HEK293T (cell line): ENCODE measurements around the gene LNX1.

Source experiments
- CTCF ChIA-PET: fragments of 350-600 bp; formaldehyde crosslinking; extraction: SDS; loops from one replicate; lab custom pipeline; 2021; ENCODE audit warnings: antibody characterized with exemption, inconsistent platforms; lab: Yijun Ruan, JAX
- POLR2A ChIA-PET: fragments of 350-600 bp; formaldehyde crosslinking; extraction: SDS; loops from one replicate; lab custom pipeline; 2020; ENCODE audit warnings: antibody characterized with exemption, inconsistent platforms; lab: Yijun Ruan, JAX
- DNase-seq: peaks from one replicate; pipeline ENCODE4 v3.0.0; 2012; ENCODE audit warnings: mixed read lengths; ENCODE audit errors: extremely low spot score
- ARNT ChIP-seq: fragments of 450-650 bp; IDR thresholded peaks from 2 replicates; pipeline ENCODE4 v1.6.1; 2017; ENCODE audit warnings: mild to moderate bottlenecking
- BHLHE40 ChIP-seq: fragments of 450-650 bp; IDR thresholded peaks from 2 replicates; pipeline ENCODE4 v1.6.1; 2016; ENCODE audit warnings: mild to moderate bottlenecking, moderate library complexity, borderline replicate concordance
- CTBP1 ChIP-seq: fragments of 450-650 bp; IDR thresholded peaks from 2 replicates; pipeline ENCODE4 v1.6.1; 2016; ENCODE audit warnings: borderline replicate concordance
- ELF4 ChIP-seq: fragments of 450-650 bp; IDR thresholded peaks from 2 replicates; pipeline ENCODE4 v1.6.1; 2017; ENCODE audit warnings: antibody characterized with exemption
- FOXA1 ChIP-seq: fragments of 450-650 bp; IDR thresholded peaks from 2 replicates; pipeline ENCODE4 v1.6.1; 2016; ENCODE audit warnings: mild to moderate bottlenecking
- FOXK2 ChIP-seq: fragments of 450-650 bp; IDR thresholded peaks from 2 replicates; pipeline ENCODE4 v1.6.1; 2016; ENCODE audit warnings: mild to moderate bottlenecking
- FOXM1 ChIP-seq: fragments of 450-650 bp; IDR thresholded peaks from 2 replicates; pipeline ENCODE4 v1.6.1; 2017; ENCODE audit warnings: mild to moderate bottlenecking, borderline replicate concordance
- HDGF ChIP-seq: fragments of 450-650 bp; IDR thresholded peaks from 2 replicates; pipeline ENCODE4 v1.6.1; 2017; ENCODE audit warnings: antibody characterized with exemption, borderline replicate concordance
- L3MBTL2 ChIP-seq: fragments of 450-650 bp; conservative IDR thresholded peaks from 2 replicates; pipeline ENCODE4 v1.6.1; 2016; ENCODE audit warnings: mild to moderate bottlenecking
- LEF1 ChIP-seq: fragments of 450-650 bp; IDR thresholded peaks from 2 replicates; pipeline ENCODE4 v1.6.1; 2017; ENCODE audit warnings: mild to moderate bottlenecking, borderline replicate concordance
- NFRKB ChIP-seq: fragments of 450-650 bp; IDR thresholded peaks from 2 replicates; pipeline ENCODE4 v1.6.1; 2016; ENCODE audit warnings: mild to moderate bottlenecking, moderate library complexity
- SP1 ChIP-seq: fragments of 450-650 bp; IDR thresholded peaks from 2 replicates; pipeline ENCODE4 v1.6.1; 2017
- SUZ12 ChIP-seq: fragments of 450-650 bp; IDR thresholded peaks from 2 replicates; pipeline ENCODE4 v1.6.1; 2016; ENCODE audit warnings: mild to moderate bottlenecking
- TARDBP ChIP-seq: fragments of 450-650 bp; IDR thresholded peaks from 2 replicates; pipeline ENCODE4 v1.6.1; 2016
- ZNF384 ChIP-seq: fragments of 450-650 bp; IDR thresholded peaks from 2 replicates; pipeline ENCODE4 v1.6.1; 2016
- TF ChIP-seq, protein P1 (sequence below): fragments of 450-650 bp; IDR thresholded peaks from 2 replicates; pipeline ENCODE4 v1.6.1; 2016

LNX1 gene

DNA sequence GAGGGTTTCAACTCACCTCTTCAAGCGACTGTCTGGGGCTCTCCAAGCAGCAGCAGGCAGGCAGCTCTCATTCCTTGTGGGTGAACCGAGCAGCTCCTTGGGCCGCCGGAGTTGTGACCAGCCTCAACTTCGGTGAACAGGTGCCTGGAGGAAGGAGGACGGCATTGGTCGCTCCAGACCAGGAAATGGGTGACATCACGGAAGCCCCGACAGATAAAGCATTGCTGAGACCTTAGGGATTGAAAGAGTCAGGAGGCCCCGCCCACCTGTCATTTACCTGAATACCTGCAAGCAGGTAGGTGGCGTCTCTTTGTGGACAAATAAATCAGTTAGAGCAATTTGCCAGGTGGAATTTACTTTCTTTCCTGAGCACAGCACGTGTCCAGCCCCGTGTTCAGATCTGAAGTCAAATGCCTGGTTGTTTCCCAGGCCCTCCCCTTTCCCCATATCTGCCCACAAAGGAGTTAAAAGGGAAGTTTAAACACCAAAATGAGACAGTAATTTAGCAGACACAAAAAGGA lies at the start of gene LNX1:
Gene LNX1, minus strand, starts transcription at position 115 of the 521 bp plus-strand sequence. CDS start 17,484 bp downstream, outside the sequence.
- TF ChIP-seq NFRKB (no peak), CTBP1 (no peak), FOXM1 (no peak), ARNT (no peak), BHLHE40 (no peak), FOXA1 (no peak)
- DNase-seq: no peak
- POLR2A ChIA-PET: no interaction called here
- CTCF ChIA-PET: interaction anchor here (0.7 kb wide), 1 partner anchor 99 kb away, joined by 3 read pairs; no protein-coding TSS in a partner anchor

DNA sequence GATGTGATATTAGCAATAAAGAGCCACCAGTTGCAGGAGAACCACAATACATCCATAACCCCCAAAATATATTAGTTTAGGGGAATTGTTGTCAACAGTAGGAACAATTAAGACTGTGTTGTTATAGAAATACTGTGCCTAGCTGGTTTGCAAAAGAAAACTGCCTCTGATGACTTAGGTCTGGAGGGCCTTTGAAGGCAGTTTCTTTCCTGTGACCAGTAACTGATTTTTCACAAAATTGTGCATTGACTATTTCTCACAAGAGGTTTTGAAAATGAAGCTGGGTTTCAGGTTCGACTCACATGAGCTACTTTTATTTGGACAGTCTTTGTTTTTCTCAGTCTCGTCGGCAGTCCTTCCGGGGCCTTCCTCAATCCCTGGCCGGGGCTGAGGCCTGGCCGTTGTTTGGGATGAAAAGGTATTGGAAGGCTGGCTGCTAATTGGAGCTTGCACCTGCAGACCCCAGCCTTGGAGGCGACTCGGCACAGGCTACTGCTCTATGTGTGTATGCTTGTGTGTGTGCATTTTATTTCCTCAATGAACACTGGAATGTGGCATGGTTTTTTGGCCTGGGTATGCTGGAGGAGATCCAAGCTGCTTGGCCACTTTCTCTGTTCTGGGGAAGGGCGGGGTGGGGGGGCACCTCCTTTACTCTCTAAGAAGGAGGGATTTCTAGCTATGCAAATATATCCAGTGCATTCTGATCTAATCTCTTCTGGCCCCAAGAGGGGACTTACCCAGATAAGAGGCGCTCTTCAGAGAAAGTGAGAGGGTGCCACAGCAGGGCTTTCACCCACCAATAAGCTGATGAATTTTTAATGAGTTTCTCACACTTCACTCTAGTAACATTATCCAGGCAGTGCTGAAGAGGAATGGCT lies 49.5 kb upstream of the LNX1 start:
- POLR2A ChIA-PET: no interaction called here
- no peak for TF ChIP-seq L3MBTL2
- no peak for TF ChIP-seq BHLHE40
- no peak for TF ChIP-seq CTBP1
- no peak for TF ChIP-seq SUZ12
- TF ChIP-seq ELF4: no peak
- TF ChIP-seq, protein P1, sequence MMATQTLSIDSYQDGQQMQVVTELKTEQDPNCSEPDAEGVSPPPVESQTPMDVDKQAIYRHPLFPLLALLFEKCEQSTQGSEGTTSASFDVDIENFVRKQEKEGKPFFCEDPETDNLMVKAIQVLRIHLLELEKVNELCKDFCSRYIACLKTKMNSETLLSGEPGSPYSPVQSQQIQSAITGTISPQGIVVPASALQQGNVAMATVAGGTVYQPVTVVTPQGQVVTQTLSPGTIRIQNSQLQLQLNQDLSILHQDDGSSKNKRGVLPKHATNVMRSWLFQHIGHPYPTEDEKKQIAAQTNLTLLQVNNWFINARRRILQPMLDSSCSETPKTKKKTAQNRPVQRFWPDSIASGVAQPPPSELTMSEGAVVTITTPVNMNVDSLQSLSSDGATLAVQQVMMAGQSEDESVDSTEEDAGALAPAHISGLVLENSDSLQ: no peak
- TF ChIP-seq NFRKB: no peak
- TF ChIP-seq LEF1: no peak
- no peak for TF ChIP-seq FOXM1
- no peak for TF ChIP-seq ARNT
- no peak for TF ChIP-seq FOXA1
- no peak for TF ChIP-seq ZNF384
- no peak for TF ChIP-seq FOXK2
- TF ChIP-seq SP1: no peak
- no peak for TF ChIP-seq TARDBP
- TF ChIP-seq HDGF: no peak
- no peak for DNase-seq
- CTCF ChIA-PET: no interaction called here

DNA sequence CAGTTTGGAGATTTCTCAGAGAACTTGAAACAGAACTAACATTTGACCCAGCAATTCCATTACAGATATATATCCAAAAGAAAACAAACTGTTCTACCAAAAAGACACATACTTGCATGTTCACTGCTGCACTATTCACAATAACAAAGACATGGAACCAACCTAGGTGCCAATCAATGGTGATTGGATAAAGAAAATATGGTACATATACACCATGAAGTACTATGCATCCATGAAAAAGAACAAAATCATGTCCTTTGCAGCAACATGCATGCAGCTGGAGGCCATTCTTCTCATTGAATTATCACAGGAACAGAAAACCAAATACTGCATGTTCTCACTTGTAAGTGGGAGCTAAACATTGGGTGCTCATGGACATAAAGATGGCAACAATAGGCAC lies 47.6 kb upstream of the LNX1 start:
- no peak for TF ChIP-seq TARDBP
- TF ChIP-seq FOXM1: no peak
- TF ChIP-seq ELF4: no peak
- no peak for TF ChIP-seq ZNF384
- no peak for TF ChIP-seq L3MBTL2
- TF ChIP-seq FOXK2: no peak
- TF ChIP-seq HDGF: no peak
- no peak for TF ChIP-seq SP1
- no peak for TF ChIP-seq FOXA1
- no peak for TF ChIP-seq ARNT
- TF ChIP-seq SUZ12: no peak
- TF ChIP-seq BHLHE40: no peak
- TF ChIP-seq, protein P1: no peak
- TF ChIP-seq NFRKB: no peak

GRCh38 chr4:53637348-53637747 lies 46.1 kb upstream of the LNX1 start:
- CTCF ChIA-PET: no interaction called here
- TF ChIP-seq ARNT: no peak
- no peak for TF ChIP-seq LEF1
- TF ChIP-seq HDGF: no peak
- TF ChIP-seq BHLHE40: no peak
- TF ChIP-seq NFRKB: no peak
- no peak for TF ChIP-seq FOXK2
- no peak for TF ChIP-seq TARDBP
- TF ChIP-seq L3MBTL2: no peak
- TF ChIP-seq, protein P1: no peak
- no peak for TF ChIP-seq ZNF384
- TF ChIP-seq CTBP1: no peak
- TF ChIP-seq FOXM1: no peak
- TF ChIP-seq SP1: no peak
- no peak for TF ChIP-seq FOXA1
- no peak for TF ChIP-seq ELF4
- no peak for TF ChIP-seq SUZ12
- POLR2A ChIA-PET: no interaction called here
- DNase-seq: no peak

More for the DNA sequence above, 47.6 kb upstream of the LNX1 start:
- POLR2A ChIA-PET: no interaction called here
- DNase-seq: no peak
- CTCF ChIA-PET: no interaction called here

DNA sequence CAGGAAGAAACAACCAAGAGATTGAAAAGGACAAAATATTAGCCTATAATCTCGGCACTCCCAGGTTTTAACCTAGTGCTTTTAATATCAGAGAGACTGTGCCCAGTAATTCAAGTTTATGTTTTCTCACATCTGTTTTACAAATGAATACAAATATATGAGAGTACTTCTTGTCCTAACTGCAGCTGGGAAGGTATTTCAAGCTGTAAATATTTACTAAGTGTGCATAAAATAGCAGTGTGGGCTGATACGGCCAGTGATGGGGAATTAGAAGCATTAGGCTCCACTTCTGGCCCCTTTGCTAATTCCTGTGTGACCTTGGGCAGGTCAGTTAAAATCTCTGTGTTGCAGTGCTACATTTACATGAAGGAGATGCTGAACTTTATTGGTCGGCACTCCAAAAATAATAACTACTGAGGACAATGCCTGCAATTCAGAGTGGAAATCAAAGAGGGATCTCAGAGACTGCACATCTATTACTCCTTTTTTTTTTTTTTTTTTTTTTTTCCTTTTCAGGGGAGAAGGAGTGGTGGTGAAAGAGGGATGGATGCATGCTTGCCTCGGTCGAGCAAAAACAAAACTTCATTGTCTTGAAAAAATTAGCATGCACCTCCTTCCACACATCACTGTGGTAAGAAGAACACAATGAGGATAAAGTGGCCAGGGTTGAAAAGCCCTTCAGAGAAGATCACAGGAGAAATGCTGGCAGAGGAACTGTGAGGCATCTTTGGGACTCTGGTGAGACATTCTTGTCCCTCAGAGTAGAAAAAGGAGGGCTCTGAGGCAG lies 44.6 kb upstream of the LNX1 start:
- no peak for DNase-seq
- POLR2A ChIA-PET: no interaction called here
- TF ChIP-seq LEF1 (no peak), NFRKB (no peak), ARNT (no peak), TARDBP (no peak), BHLHE40 (no peak), ZNF384 (no peak), SP1 (no peak), ELF4 (no peak), HDGF (no peak)
- TF ChIP-seq, protein P1: no peak
- CTCF ChIA-PET: no interaction called here
